Measurements from ENCODE around the gene SRD5A3. TPM values are rescaled to one million over a fixed set of nuclear protein-coding genes. Genes with fewer than 3 reads are reported as not detected.

Gene SRD5A3
- total and polyA plus RNA-seq, 2 donors (not counting 3 experiments of a cell fraction or from before 2014, with no cell fraction given), result 23.6 to 24.3 TPM

DNA sequence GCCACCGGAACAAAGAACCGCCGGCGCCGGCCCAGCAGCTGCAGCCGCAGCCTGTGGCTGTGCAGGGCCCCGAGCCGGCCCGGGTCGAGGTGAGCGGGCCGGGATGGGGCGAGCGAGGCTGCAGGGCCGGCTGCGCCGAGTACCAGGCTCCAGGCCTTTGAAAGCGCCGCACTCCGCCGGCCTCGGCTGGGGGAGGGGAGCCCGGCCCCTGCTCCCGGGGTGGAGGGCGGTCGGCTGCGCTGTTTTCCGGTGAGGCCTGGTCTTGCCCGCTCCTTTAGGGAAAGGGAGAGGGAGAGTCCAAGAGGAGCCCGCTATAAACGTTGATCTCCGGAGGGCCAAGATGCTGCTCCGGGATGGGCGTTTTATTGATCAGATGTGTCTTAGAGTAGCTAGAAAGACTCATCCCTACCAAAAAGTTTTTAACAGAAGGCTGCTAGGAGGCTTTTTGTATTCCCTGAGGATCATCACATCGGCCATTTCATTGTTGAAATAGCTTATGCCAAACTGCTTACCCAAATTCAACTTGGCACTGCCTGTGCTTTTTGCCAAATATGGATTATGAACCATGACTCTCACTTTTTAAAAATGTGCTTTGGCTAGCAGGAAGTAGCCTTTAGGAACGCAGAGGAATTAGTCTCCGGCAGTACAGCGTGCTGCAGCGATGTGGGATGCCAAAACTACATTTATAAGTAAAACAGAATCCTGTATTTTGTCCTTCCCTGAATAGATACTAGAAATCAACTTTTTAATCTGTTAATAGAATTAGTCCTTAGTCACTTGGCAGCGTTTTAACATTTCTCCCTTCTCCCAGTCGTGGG is 50.5 kb downstream of the SRD5A3 start:
- H3K9ac ChIP-seq (replicated peaks; ENCODE audit: extremely low read depth, insufficient read depth, low read length), result peak overlapping the region; percentile 94
- no TSS peak for BruUV-seq (replicated peaks)
- H3K4me2 ChIP-seq (ENCODE audit: insufficient read depth, low read length), result peak overlapping the region; percentile 99
- peak; percentile 43 for DNase-seq (ENCODE audit: low read depth, low spot score)
- CTCF ChIA-PET, result interaction anchor here (1.1 to 3.0 kb wide), 7 partner anchors 10 to 1440 kb away, joined by 3 to 10 read pairs (median 4); partner anchors contain the start of gene SRD5A3
- peak overlapping the region; percentile 79 for H3K27ac ChIP-seq (ENCODE audit: insufficient read depth, low read depth, low read length)
- H3K4me3 ChIP-seq (replicated peaks in 1 of 3; ENCODE audit: insufficient read depth in 1 of 3, low read depth in 1 of 3, low read length in 3 of 3), result peak overlapping the region; percentile 89 to 98 (median 91)
- no peaks in the 10 kb centered on the region for H3K27me3 ChIP-seq (ENCODE audit: control insufficient read depth in 2 of 2, insufficient read depth in 2 of 2, low read length in 2 of 2)
- intact Hi-C loops (cut with micrococcal nuclease), result loop anchor here (2.0 to 5.0 kb wide), 5 partner anchors 34 to 389 kb away; partner anchors contain the start of gene KDR
- H2AFZ ChIP-seq (ENCODE audit: low read depth, low read length), result no peak overlapping the region
- dilution Hi-C loops (cut with MboI; ENCODE audit: extremely low pct_ligation_motif_present, low sequenced_read_pairs), result no loop called here
- H3K4me1 ChIP-seq (ENCODE audit: control insufficient read depth, extremely low read depth, insufficient read depth, low read length), result peaks cover 19% of the 10 kb centered on the region
- POLR2A ChIA-PET, result interaction anchor here (0.6 to 1.4 kb wide), 2 partner anchors 10 to 16 kb away, joined by 4 to 9 read pairs; no protein-coding TSS in a partner anchor
- H3K9me3 ChIP-seq (replicated peaks; ENCODE audit: control insufficient read depth, insufficient read depth, low read length), result no peaks in the 10 kb centered on the region
- no peak for FAIRE-seq
- H3K36me3 ChIP-seq (ENCODE audit: control insufficient read depth in 2 of 2, extremely low read depth in 1 of 2, insufficient read depth in 2 of 2, low read length in 2 of 2), result peaks cover 2 to 11% of the 10 kb centered on the region in 2 experiments
- no peak for TF ChIP-seq JUN (IDR thresholded peaks at IDR 0.05; ENCODE audit: borderline replicate concordance, insufficient read depth, insufficient read length, low read depth)
- TF ChIP-seq POLR2AphosphoS5 (IDR thresholded peaks at IDR 0.05; ENCODE audit: insufficient read depth, low read depth, low read length), result no peak
- TF ChIP-seq, protein P1, sequence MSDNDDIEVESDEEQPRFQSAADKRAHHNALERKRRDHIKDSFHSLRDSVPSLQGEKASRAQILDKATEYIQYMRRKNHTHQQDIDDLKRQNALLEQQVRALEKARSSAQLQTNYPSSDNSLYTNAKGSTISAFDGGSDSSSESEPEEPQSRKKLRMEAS (IDR thresholded peaks at IDR 0.05; ENCODE audit: insufficient read depth, insufficient read length), result no peak
- peak; percentile 38 for TF ChIP-seq POLR2A (IDR thresholded peaks at IDR 0.05; ENCODE audit: low read depth, low read length)
- no peak for TF ChIP-seq FOS (IDR thresholded peaks at IDR 0.05; ENCODE audit: borderline replicate concordance, insufficient read depth, low read length)
- no peak for TF ChIP-seq MYC (IDR thresholded peaks at IDR 0.05; ENCODE audit: low read depth, low read length)
- TF ChIP-seq, protein P2, sequence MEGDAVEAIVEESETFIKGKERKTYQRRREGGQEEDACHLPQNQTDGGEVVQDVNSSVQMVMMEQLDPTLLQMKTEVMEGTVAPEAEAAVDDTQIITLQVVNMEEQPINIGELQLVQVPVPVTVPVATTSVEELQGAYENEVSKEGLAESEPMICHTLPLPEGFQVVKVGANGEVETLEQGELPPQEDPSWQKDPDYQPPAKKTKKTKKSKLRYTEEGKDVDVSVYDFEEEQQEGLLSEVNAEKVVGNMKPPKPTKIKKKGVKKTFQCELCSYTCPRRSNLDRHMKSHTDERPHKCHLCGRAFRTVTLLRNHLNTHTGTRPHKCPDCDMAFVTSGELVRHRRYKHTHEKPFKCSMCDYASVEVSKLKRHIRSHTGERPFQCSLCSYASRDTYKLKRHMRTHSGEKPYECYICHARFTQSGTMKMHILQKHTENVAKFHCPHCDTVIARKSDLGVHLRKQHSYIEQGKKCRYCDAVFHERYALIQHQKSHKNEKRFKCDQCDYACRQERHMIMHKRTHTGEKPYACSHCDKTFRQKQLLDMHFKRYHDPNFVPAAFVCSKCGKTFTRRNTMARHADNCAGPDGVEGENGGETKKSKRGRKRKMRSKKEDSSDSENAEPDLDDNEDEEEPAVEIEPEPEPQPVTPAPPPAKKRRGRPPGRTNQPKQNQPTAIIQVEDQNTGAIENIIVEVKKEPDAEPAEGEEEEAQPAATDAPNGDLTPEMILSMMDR (IDR thresholded peaks at IDR 0.05; ENCODE audit: extremely low read depth in 1 of 2, insufficient read depth in 1 of 2, low read depth in 1 of 2, low read length in 2 of 2), result no peak
- TF ChIP-seq GATA2 (IDR thresholded peaks at IDR 0.05; ENCODE audit: insufficient read depth, insufficient read length, low read depth, low read length), result no peak
- H3K79me2 ChIP-seq (ENCODE audit: control insufficient read depth, insufficient read depth, low read length), result peaks cover 55% of the 10 kb centered on the region
- no peaks in the 10 kb centered on the region for H3K9me1 ChIP-seq (replicated peaks; ENCODE audit: control insufficient read depth, extremely low read depth, insufficient read depth, low read length)
- H4K20me1 ChIP-seq (replicated peaks; ENCODE audit: control insufficient read depth, extremely low read depth, insufficient read depth, low read length), result peaks cover 16% of the 10 kb centered on the region
